ENCODE results near the gene DMPK.

Gene DMPK, protein sequence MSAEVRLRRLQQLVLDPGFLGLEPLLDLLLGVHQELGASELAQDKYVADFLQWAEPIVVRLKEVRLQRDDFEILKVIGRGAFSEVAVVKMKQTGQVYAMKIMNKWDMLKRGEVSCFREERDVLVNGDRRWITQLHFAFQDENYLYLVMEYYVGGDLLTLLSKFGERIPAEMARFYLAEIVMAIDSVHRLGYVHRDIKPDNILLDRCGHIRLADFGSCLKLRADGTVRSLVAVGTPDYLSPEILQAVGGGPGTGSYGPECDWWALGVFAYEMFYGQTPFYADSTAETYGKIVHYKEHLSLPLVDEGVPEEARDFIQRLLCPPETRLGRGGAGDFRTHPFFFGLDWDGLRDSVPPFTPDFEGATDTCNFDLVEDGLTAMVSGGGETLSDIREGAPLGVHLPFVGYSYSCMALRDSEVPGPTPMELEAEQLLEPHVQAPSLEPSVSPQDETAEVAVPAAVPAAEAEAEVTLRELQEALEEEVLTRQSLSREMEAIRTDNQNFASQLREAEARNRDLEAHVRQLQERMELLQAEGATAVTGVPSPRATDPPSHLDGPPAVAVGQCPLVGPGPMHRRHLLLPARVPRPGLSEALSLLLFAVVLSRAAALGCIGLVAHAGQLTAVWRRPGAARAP

DNA sequence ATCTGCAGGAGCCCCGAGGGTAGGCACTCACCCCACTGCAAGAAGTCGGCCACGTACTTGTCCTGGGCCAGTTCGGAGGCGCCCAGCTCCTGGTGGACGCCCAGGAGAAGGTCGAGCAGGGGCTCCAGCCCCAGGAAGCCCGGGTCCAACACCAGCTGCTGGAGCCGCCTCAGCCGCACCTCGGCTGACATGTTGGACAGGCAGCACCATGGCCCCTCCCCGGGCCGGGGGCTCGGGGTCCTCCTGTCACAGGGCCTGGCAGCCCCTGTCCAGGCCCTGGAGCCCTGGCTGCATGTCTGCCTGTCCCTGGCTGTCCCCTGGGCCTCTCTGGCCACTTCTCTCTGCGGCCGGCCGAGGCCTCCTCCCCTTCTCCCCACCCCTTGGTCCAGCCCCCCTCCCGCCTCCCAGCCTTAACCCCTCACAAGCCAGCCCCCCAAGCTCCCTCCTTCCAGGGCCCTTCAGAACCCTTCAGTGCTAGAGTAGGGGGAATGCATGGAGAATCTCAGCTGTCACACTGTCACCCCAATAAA is at the start of gene DMPK:
Gene DMPK (minus strand): TSS at position 329 of the 530 bp plus-strand sequence. CDS start 138 bp downstream, at position 191.
- TF ChIP-seq, protein P1, sequence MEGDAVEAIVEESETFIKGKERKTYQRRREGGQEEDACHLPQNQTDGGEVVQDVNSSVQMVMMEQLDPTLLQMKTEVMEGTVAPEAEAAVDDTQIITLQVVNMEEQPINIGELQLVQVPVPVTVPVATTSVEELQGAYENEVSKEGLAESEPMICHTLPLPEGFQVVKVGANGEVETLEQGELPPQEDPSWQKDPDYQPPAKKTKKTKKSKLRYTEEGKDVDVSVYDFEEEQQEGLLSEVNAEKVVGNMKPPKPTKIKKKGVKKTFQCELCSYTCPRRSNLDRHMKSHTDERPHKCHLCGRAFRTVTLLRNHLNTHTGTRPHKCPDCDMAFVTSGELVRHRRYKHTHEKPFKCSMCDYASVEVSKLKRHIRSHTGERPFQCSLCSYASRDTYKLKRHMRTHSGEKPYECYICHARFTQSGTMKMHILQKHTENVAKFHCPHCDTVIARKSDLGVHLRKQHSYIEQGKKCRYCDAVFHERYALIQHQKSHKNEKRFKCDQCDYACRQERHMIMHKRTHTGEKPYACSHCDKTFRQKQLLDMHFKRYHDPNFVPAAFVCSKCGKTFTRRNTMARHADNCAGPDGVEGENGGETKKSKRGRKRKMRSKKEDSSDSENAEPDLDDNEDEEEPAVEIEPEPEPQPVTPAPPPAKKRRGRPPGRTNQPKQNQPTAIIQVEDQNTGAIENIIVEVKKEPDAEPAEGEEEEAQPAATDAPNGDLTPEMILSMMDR (IDR thresholded peaks at IDR 0.05; ENCODE audit: low read depth, low read length), result no peak
- DNase-seq (ENCODE audit: extremely low read depth, low read depth), result no peak

DNA sequence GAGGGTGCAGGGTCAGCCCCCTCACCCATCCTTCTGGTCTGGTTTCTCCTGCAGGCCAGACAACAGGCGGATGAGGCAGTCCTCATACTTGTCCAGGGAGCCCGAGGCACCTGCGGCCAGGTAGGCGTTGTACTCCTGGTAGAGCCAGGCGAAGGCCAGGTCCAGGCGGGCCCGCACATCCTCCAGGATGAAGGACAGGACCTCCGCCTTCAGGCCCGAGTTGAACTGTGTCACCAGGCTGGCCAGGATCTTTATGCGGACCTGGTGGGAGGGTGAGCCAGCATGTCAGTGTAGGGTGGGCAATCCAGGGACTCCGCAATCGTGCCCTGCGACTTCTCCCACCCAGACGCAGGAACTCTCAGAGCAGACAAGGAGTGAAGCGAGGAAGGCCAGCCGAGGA is 46.7 kb upstream of the DMPK start:
- TF ChIP-seq, protein P1 (IDR thresholded peaks at IDR 0.05; ENCODE audit: low read depth, low read length), result no peak

DNA sequence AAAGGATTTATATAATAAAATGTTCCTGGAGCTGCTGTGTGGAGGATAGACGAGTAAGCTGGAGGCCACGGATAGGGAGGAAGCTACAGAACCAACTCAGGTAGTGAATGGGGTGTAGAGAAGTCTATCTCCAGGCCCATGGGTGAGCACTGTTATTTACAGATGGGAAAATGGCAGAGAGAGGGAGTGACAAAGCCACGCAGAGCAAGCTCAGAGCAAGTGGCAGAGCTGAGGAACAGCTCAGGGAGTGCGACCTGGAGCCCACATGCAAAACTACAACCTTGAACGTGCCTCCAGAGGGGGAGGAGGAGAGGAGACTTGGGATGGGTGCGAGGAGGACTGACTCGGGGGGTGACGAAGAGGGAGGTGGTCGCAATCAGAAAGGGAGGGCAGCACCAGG is 46.2 kb upstream of the DMPK start:
- TF ChIP-seq, protein P1 (IDR thresholded peaks at IDR 0.05; ENCODE audit: low read depth, low read length), result no peak
- DNase-seq (ENCODE audit: extremely low read depth, low read depth), result no peak

More for the DNA sequence above, 46.7 kb upstream of the DMPK start:
- DNase-seq (ENCODE audit: extremely low read depth, low read depth), result no peak

DNA sequence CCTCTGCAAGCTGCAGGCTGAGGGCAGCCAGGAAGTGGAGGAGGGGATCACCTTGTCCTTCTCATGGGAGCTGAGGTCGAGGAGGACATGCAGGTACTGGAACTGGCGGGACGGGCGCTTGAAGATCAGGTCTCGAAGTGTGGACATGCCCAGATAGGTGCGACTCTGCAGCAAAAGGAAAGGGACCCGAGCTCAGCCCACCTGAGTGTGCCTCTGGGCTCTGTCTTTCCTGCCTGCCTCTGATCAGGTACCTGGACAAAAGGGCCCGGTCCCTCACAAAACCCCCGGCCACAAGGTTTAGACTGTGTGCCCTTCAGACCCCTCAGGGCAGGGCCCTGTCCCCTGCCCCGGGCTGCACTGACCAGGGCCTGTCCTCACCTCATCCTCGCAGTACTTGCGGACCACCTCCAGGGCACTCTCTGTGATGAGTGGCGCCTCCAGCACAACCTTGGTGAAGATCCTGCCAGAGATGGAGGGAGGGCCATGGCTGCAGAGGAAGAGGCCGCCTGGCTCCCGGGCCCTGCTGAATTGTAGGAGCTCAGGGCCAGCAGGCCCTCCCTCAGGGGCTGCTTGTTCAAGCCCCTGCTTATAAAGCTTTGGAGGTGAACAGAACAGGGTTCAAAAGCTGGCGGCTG is 45.3 kb upstream of the DMPK start:
- DNase-seq (ENCODE audit: extremely low read depth, low read depth), result no peak
- TF ChIP-seq, protein P1 (IDR thresholded peaks at IDR 0.05; ENCODE audit: low read depth, low read length), result no peak

DNA sequence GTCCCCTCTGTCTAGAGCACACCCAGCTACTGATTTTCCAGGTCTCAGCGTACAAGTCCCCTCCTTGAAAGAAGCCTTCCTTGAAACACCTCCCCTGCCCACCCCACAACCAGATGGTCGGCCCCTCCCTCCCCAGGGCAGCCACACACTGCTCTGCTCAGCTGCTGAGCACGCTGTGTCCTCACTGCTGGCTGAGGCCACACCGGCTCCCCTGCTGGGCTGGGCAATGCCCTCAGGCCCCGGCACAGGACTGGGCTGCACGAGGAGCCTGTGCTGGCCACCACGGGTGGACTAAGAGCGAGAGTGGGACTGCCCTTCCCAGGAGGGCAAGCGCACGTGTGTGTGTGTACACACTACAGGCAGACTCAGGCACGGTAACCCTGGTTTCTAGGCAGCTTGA is 44.6 kb upstream of the DMPK start:
- TF ChIP-seq, protein P1 (IDR thresholded peaks at IDR 0.05; ENCODE audit: low read depth, low read length), result no peak
- no peak for DNase-seq (ENCODE audit: extremely low read depth, low read depth)

DNA sequence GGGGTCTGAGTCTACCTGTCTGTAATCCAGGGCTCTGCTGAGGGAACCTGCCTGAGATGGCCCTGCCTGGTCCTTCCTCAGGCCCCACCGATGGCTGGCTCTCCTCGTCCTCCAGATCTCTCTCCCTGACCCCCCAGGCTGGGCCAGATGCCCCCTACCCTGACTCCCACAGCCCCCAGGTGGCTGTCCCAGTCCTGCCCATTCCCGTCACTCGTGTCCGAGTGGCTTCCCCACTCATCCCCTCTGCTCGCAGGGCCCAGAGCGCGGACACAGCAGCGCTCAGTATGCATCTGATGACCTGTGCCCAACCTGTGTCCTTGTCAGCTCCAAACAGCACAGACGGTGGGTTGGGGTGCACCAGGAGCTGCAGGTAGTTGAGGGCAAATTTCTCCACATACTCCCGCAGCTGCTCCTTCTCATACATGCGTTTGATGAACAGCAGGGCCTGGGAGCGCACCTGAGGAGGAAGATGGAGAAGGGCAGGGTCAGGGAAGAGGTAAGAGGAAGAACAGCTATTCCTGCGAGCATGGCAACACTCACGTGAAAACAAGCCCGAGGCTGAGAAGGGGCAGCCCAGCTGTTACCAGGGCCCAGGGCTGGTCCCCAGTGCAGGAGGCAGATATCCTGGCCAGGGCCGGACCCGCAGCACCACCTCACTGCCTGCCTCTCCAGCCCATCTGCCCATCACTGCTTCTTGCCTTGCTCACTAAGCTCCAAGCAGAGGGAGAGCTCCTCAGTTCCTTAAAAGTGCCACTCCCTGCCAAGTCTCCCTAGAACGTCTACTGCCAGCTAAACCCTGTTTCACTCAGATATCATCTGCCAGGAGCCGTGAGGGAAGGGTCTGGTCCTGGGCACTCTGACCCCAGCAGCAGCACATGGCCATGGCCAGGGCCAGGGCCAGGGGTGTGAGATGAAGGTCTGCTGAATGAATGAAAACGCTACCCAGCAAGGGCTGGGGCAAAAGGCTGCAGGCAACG is 43.9 kb upstream of the DMPK start:
- DNase-seq (ENCODE audit: extremely low read depth, low read depth), result no peak
- TF ChIP-seq, protein P1 (IDR thresholded peaks at IDR 0.05; ENCODE audit: low read depth, low read length), result no peak

All from AG09319 (cell line).